Lower lobe of right lung (tissue), 2 donors: ENCODE results near the gene MICAL2. TPM values are rescaled to one million over a fixed set of nuclear protein-coding genes. Genes with fewer than 3 reads are reported as not detected.

ENCODE experiments used
- ATAC-seq, 2 donors: fragments of 200-7000 bp; cut with Tn5 transposase; one replicate each; pipeline ENCODE4 v1.9.1; 2020 to 2022; ENCODE audit warnings: mild to moderate bottlenecking in 2 of 2, moderate library complexity in 2 of 2
- DNase-seq: peaks from one replicate; pipeline ENCODE4 v3.0.0-alpha.2; 2020
- H3K27ac ChIP-seq: fragments of 200-600 bp; one replicate; pipeline ENCODE4 v1.8.0; 2022
- H3K27me3 ChIP-seq: fragments of 200-600 bp; one replicate; pipeline ENCODE4 v1.8.0; 2022; ENCODE audit warnings: low read depth
- H3K36me3 ChIP-seq: fragments of 200-600 bp; one replicate; pipeline ENCODE4 v1.8.0; 2022; ENCODE audit warnings: mild to moderate bottlenecking
- H3K4me1 ChIP-seq: fragments of 200-600 bp; one replicate; pipeline ENCODE4 v1.8.0; 2022
- H3K4me3 ChIP-seq: fragments of 200-600 bp; one replicate; pipeline ENCODE4 v1.8.0; 2022; ENCODE audit warnings: mild to moderate bottlenecking
- H3K9me3 ChIP-seq: fragments of 200-600 bp; one replicate; pipeline ENCODE4 v1.8.0; 2022
- CTCF ChIP-seq: fragments of 200-600 bp; IDR thresholded peaks from one replicate; pipeline ENCODE4 v1.8.0; 2022; ENCODE audit warnings: antibody characterized with exemption, mild to moderate bottlenecking
- intact Hi-C: fragments of 100-400 bp; cut with DNase I; formaldehyde crosslinking; loops from one replicate; pipeline ENCODE4 v1.11.0; 2022
- total RNA-seq: library from RNA; stranded (reverse); fragmentation: NEBNext Ultra II Directional; extraction: Animal tissue kit (Norgen Biotek cat#: 25700); gene quantifications from one replicate; pipeline ENCODE4 v1.2.1, GENCODE V29; 2021
- donor health status: DM: no; HTN: yes; CAD: no; lungs with severe emphysema.

MICAL2 gene
- total RNA-seq, 1 donor from 2014 or later, result 127 TPM

GRCh38 chr11:12148466-12148865 lies 38.1 kb downstream of the MICAL2 start:
- ATAC-seq (peak in 1 of 2 donors; percentile 7), DNase-seq (no peak)
- no peaks in the 10 kb centered on the region for H3K9me3 ChIP-seq
- no peaks in the 10 kb centered on the region for H3K27me3 ChIP-seq
- no peak for TF ChIP-seq CTCF
- H3K4me1 ChIP-seq, result peaks cover 21% of the 10 kb centered on the region
- no peak overlapping the region for H3K27ac ChIP-seq
- peaks cover 6% of the 10 kb centered on the region for H3K36me3 ChIP-seq
- no peak overlapping the region for H3K4me3 ChIP-seq
- intact Hi-C loops, result no loop called here

- H3K27ac ChIP-seq, result no peak overlapping the region
- DNase-seq (no peak), ATAC-seq (no peak)
- no peaks in the 10 kb centered on the region for H3K9me3 ChIP-seq
- H3K36me3 ChIP-seq, result peaks cover 10% of the 10 kb centered on the region
- H3K4me1 ChIP-seq, result peaks cover 17% of the 10 kb centered on the region
- intact Hi-C loops, result no loop called here
- H3K4me3 ChIP-seq, result no peak overlapping the region
- H3K27me3 ChIP-seq, result no peaks in the 10 kb centered on the region
- TF ChIP-seq CTCF, result no peak
These were observed 38.5 kb downstream of the MICAL2 start for GRCh38 chr11:12148882-12149281.

GRCh38 chr11:12149672-12150225 lies 39.4 kb downstream of the MICAL2 start:
- Histone ChIP-seq H3K9me3 (no peaks in the 10 kb centered on the region), H3K36me3 (peaks cover 16% of the 10 kb centered on the region), H3K27me3 (no peaks in the 10 kb centered on the region), H3K27ac (no peak overlapping the region), H3K4me1 (peaks cover 8% of the 10 kb centered on the region), H3K4me3 (no peak overlapping the region)
- intact Hi-C loops, result no loop called here
- ATAC-seq (peak in 1 of 2 donors; percentile 41), DNase-seq (no peak)
- no peak for TF ChIP-seq CTCF

- Histone ChIP-seq H3K36me3 (peaks cover 16% of the 10 kb centered on the region), H3K4me3 (no peak overlapping the region), H3K9me3 (no peaks in the 10 kb centered on the region), H3K27ac (no peak overlapping the region), H3K27me3 (no peaks in the 10 kb centered on the region), H3K4me1 (no peaks in the 10 kb centered on the region)
- TF ChIP-seq CTCF, result no peak
- ATAC-seq (no peak), DNase-seq (no peak)
- intact Hi-C loops, result no loop called here
These were observed 40.5 kb downstream of the MICAL2 start for GRCh38 chr11:12150831-12151382.

- ATAC-seq (no peak), DNase-seq (no peak)
- Histone ChIP-seq H3K27me3 (no peaks in the 10 kb centered on the region), H3K4me1 (peaks cover 13% of the 10 kb centered on the region), H3K4me3 (no peak overlapping the region), H3K36me3 (peaks cover 16% of the 10 kb centered on the region), H3K27ac (no peak overlapping the region), H3K9me3 (no peaks in the 10 kb centered on the region)
- no peak for TF ChIP-seq CTCF
- intact Hi-C loops, result no loop called here
These were observed 41.9 kb downstream of the MICAL2 start for GRCh38 chr11:12152321-12152720.
